AG04449 (cell line): ENCODE data around the gene TRPC4.

Experiments
- CTCF ChIA-PET: fragments of 350-600 bp; formaldehyde crosslinking; extraction: SDS; loops from one replicate; lab custom pipeline; 2021; ENCODE audit warnings: antibody characterized with exemption; lab: Yijun Ruan, JAX
- POLR2A ChIA-PET: fragments of 400-600, 350-600 bp; formaldehyde crosslinking; extraction: SDS; loops from one replicate; lab custom pipeline; 2020; ENCODE audit warnings: antibody characterized with exemption, inconsistent platforms; lab: Yijun Ruan, JAX
- DNase-seq: peaks from one replicate; pipeline ENCODE4 v3.0.0-alpha.2; 2010; ENCODE audit warnings: low read depth, low spot score
- H3K4me3 ChIP-seq: 2 replicates; pipeline ENCODE4 v1.5.1; 2011; ENCODE audit warnings: low read depth, mild to moderate bottlenecking, control low read depth, low read length
- TF ChIP-seq, protein P1 (sequence below): IDR thresholded peaks from one replicate; pipeline ENCODE4 v1.5.1; 2011; ENCODE audit warnings: mild to moderate bottlenecking, moderate library complexity, low read length, control low read depth, inconsistent platforms; ENCODE audit not compliant: insufficient read depth; ENCODE audit errors: missing control alignments

TRPC4 gene

GRCh38 chr13:37587236-37587635 is 282.3 kb downstream of the TRPC4 start:
- ChIA-PET CTCF (no interaction called here), POLR2A (no interaction called here)
- TF ChIP-seq, protein P1, sequence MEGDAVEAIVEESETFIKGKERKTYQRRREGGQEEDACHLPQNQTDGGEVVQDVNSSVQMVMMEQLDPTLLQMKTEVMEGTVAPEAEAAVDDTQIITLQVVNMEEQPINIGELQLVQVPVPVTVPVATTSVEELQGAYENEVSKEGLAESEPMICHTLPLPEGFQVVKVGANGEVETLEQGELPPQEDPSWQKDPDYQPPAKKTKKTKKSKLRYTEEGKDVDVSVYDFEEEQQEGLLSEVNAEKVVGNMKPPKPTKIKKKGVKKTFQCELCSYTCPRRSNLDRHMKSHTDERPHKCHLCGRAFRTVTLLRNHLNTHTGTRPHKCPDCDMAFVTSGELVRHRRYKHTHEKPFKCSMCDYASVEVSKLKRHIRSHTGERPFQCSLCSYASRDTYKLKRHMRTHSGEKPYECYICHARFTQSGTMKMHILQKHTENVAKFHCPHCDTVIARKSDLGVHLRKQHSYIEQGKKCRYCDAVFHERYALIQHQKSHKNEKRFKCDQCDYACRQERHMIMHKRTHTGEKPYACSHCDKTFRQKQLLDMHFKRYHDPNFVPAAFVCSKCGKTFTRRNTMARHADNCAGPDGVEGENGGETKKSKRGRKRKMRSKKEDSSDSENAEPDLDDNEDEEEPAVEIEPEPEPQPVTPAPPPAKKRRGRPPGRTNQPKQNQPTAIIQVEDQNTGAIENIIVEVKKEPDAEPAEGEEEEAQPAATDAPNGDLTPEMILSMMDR: no peak
- DNase-seq: no peak
- H3K4me3 ChIP-seq: no peak overlapping the region
